Measurements from ENCODE around the gene OPTC.

OPTC gene

DNA sequence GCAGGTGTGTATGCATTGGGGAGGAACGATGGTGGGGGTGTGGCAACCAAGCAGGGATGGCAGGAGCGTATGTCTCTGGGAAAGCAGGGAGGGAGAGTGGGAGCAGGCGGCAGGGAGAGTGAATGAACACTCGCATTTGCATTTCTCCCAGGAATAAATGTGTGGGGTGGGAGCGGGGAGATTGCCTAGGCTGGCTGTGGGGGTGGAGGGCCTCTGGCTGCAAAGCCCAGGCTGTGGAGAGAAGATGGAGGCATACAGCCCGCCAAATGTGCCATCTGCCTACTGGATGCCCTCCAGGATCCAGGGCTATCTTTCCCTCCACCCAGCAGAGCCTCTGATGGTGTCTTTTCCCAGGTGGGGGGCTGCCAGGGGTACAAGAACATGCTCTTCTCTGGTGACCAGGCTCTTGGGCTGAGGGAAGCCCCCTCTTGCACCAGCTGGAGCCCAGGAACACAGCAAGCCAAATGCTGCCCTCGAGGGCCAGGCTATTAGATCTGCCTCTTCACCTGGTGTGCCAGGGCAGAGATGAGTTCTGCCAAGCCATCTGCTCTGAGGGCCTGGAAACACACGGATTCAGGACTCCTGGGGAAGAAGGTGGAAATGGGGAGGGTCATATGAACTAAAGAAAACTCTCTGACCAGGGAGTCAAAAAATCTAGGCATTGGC is 1.7 kb upstream of the OPTC start:
- TF ChIP-seq, protein P1, sequence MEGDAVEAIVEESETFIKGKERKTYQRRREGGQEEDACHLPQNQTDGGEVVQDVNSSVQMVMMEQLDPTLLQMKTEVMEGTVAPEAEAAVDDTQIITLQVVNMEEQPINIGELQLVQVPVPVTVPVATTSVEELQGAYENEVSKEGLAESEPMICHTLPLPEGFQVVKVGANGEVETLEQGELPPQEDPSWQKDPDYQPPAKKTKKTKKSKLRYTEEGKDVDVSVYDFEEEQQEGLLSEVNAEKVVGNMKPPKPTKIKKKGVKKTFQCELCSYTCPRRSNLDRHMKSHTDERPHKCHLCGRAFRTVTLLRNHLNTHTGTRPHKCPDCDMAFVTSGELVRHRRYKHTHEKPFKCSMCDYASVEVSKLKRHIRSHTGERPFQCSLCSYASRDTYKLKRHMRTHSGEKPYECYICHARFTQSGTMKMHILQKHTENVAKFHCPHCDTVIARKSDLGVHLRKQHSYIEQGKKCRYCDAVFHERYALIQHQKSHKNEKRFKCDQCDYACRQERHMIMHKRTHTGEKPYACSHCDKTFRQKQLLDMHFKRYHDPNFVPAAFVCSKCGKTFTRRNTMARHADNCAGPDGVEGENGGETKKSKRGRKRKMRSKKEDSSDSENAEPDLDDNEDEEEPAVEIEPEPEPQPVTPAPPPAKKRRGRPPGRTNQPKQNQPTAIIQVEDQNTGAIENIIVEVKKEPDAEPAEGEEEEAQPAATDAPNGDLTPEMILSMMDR (IDR thresholded peaks at IDR 0.05; ENCODE audit: low read depth, low read length) = no peak

DNA sequence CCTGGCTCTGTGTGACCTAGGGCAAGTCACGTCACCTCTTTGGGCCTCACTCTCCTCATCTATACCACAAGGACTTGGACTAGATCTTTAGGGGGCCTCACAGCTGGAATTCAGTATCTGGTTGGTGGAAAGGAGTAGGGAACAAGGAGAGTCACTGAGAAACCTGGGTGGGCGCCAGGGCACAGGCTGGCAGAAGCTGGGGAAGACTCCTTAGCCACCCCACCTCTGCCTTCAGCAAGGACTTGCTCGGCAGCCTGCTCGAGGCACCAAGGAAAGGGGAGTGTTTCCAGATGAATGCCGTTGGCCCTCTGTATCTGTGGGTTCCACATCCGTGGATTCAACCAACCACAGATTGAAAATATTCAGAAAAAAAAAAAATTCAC is 1.2 kb upstream of the OPTC start:
- TF ChIP-seq, protein P1 (IDR thresholded peaks at IDR 0.05; ENCODE audit: low read depth, low read length) = no peak
- DNase-seq (ENCODE audit: extremely low read depth, low read depth) = no peak

More for the DNA sequence above, 1.7 kb upstream of the OPTC start:
- DNase-seq (ENCODE audit: extremely low read depth, low read depth) = no peak

DNA sequence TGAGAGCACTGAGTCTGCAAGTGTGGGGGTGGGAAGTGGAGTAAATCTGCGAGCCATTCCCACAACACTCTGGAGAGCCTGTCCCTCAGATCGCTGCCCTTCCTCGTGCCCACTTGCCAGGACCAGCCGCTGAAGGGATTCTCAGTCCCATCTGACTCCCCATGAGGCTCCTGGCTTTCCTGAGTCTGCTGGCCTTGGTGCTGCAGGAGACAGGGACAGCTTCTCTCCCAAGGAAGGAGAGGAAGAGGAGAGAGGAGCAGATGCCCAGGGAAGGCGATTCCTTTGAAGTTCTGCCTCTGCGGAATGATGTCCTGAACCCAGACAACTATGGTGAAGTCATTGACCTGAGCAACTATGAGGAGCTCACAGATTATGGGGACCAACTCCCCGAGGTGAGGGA is 1.9 kb downstream of the OPTC start:
- TF ChIP-seq, protein P1 (IDR thresholded peaks at IDR 0.05; ENCODE audit: low read depth, low read length) = no peak
- DNase-seq (ENCODE audit: extremely low read depth, low read depth) = no peak

DNA sequence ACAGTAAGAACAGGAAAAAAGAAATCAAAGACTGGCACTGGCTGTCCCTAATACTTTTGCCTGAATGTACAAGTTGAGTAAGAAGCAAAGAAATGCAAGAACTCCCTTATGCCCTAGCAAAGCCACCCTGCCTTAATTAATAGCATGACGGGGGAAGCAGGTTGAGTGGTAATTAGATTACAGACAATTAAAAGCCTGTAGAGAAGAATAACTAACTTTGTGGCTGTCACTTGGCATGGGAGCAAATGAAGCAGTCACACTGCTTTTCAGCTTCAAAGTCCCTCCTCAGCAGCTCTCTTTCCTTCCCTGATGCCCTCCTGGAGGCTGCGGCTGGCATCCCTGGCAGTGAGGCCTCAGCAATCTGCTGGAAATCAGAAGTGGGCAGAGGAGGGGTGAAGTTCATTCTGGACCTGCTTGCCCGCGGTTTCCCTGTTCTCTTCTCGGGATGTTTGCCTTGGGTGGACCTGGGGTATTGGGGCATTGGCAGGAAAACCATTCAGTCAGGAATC is 3.4 kb downstream of the OPTC start:
- DNase-seq (ENCODE audit: extremely low read depth, low read depth) = no peak
- TF ChIP-seq, protein P1 (IDR thresholded peaks at IDR 0.05; ENCODE audit: low read depth, low read length) = no peak

DNA sequence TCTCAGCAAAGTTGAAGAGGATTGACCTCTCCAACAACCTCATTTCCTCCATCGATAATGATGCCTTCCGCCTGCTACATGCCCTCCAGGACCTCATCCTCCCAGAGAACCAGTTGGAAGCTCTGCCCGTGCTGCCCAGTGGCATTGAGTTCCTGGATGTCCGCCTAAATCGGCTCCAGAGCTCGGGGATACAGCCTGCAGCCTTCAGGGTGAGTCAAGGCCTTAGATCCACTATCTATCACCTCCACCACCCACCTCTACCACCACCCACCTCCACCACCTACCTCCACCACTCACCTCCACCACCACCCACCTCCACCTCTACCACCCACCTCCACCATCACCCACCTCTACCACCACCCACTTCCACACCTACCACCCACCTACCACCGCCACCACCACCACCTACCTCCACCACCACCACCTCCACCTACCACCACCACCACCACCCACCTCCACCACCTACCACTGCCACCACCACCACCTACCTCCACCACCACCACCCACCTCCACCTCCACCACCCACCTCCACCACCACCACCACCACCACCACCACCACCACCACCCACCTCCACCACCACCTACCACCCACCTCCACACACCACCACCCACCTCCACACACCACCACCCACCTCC is 5.8 kb downstream of the OPTC start:
- no peak for DNase-seq (ENCODE audit: extremely low read depth, low read depth)
- TF ChIP-seq, protein P1 (IDR thresholded peaks at IDR 0.05; ENCODE audit: low read depth, low read length) = no peak

DNA sequence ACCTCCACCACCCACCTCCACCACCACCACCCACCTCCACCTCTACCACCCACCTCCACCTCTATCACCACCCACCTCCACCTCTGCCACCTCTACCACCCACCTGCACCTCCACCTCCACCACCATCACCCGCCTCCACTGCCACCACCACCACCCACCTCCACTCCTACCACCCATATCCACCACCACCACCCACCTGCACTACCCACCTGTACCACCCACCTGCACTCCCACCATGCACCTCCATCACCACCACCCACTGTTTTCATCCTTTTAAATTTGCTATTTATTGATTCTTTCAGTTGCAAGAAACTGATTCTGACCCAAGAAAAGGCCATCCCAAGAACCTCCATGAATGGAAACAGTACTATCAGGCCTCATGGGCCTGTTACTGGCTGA is 6.3 kb downstream of the OPTC start:
- DNase-seq (ENCODE audit: extremely low read depth, low read depth) = no peak
- TF ChIP-seq, protein P1 (IDR thresholded peaks at IDR 0.05; ENCODE audit: low read depth, low read length) = no peak

DNA sequence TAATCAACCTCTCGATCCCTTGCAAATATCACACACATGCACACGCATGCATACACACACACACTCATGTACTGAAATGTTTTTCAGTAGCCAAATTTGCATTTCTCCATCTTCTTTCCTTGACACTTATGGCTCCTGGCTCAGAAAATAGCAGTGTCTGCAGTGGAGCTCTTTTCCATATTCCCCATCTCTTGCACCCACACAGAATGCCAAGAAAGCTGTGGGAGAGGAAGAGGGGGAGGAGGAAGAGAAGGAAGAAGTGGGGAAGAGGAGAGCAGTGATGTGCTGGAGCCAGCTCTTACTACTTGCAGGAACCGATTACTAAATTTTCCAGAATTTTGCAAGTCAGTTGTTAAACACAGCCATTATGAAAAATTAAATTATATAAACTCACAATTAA is 9.9 kb downstream of the OPTC start:
- DNase-seq (ENCODE audit: extremely low read depth, low read depth) = no peak
- TF ChIP-seq, protein P1 (IDR thresholded peaks at IDR 0.05; ENCODE audit: low read depth, low read length) = no peak

Data from AG09319 (cell line).